Stimulated activated CD8-positive, alpha-beta memory T cell treated with anti-CD3 and anti-CD28 coated beads, Interleukin-7, amount 100 ng/mL, for 1 hour (primary cell): ENCODE data around the gene GAST.
"Not testable (repeated sequence)": the region's sequence is repeated elsewhere in the genome, so short reads cannot be mapped to it uniquely, and the experiment has no call there.

ENCODE experiments used
- DNase-seq, 2 donors: peaks; one replicate each; pipeline ENCODE4 v3.0.0-alpha.2; 2020; ENCODE audit warnings: low read depth in 2 of 2

The GAST gene

GRCh38 chr17:41683441-41684007 lies 28.6 kb upstream of the GAST start:
- no peak for DNase-seq

- DNase-seq: no peak
These were observed 28.1 kb upstream of the GAST start for GRCh38 chr17:41684035-41684434.

GRCh38 chr17:41685753-41686152 lies 26.4 kb upstream of the GAST start:
- DNase-seq: not testable (repeated sequence)

- DNase-seq: no peak
These were observed 25.9 kb upstream of the GAST start for GRCh38 chr17:41686281-41686680.

GRCh38 chr17:41687828-41688640 lies 24.1 kb upstream of the GAST start:
- DNase-seq: peak in 1 of 2 donors; percentile 48

GRCh38 chr17:41688641-41689496 lies 23.3 kb upstream of the GAST start, which contains the start of gene EIF1:
TSS of gene EIF1 (plus strand) at chr17:41688885. CDS start at chr17:41689039, 154 bp downstream.
- peak; percentile 100 for DNase-seq

GRCh38 chr17:41689497-41690299 lies 22.4 kb upstream of the GAST start:
- no peak for DNase-seq

GRCh38 chr17:41690497-41690896 lies 21.6 kb upstream of the GAST start:
- no peak for DNase-seq

GRCh38 chr17:41691031-41691777 lies 20.9 kb upstream of the GAST start:
- DNase-seq: no peak

GRCh38 chr17:41692722-41693521 lies 19.2 kb upstream of the GAST start:
- no peak for DNase-seq

- DNase-seq: no peak
These were observed 16.9 kb upstream of the GAST start for GRCh38 chr17:41695134-41695661.

GRCh38 chr17:41695954-41696757 lies 16.0 kb upstream of the GAST start:
- DNase-seq: peak; percentile 45 to 60

GRCh38 chr17:41697122-41697962 lies 14.8 kb upstream of the GAST start:
- no peak for DNase-seq

GRCh38 chr17:41700843-41701242 lies 11.3 kb upstream of the GAST start:
- DNase-seq: not testable (repeated sequence)

GRCh38 chr17:41702712-41703111 lies 9.4 kb upstream of the GAST start:
- DNase-seq: no peak

GRCh38 chr17:41705271-41705991 lies 6.7 kb upstream of the GAST start:
- DNase-seq: no peak
